Spleen (tissue), 7 donors: ENCODE results near the gene CDHR2.

Experiments
- POLR2A ChIP-seq, 3 donors: fragments of 450-650 bp; IDR thresholded peaks; one replicate each; pipeline ENCODE4 v1.5.1; 2017; ENCODE audit warnings: antibody characterized with exemption in 3 of 3, mild to moderate bottlenecking in 1 of 3
- POLR2AphosphoS5 ChIP-seq, 3 donors: sonication (generic); formaldehyde crosslinking; IDR thresholded peaks; one replicate each; pipeline ENCODE4 v1.5.1; 2017; ENCODE audit warnings: antibody characterized with exemption in 3 of 3
- TF ChIP-seq, protein P1 (sequence below), 11 experiments: fragments of 200-600 bp in 7 of 11; fragments of 450-650 bp in 4 of 11; sonication (generic) in 4 of 11; IDR thresholded peaks in 8 of 11; conservative IDR thresholded peaks in 3 of 11; 1 replicate in 7 of 11; 2 replicates in 4 of 11; pipeline versions ENCODE4 v1.4.0 to v1.8.0; 2016 to 2021; ENCODE audit warnings: antibody characterized with exemption in 11 of 11, inconsistent platforms in 4 of 11, mild to moderate bottlenecking in 1 of 11
- donor health status: DM: no; HTN: no; CAD: no; lungs with moderate emphysema.
- donor health status: DM: no; HTN: no; CAD: no.
- donor health status: DM: no; HTN: no; CAD: no.

DNA sequence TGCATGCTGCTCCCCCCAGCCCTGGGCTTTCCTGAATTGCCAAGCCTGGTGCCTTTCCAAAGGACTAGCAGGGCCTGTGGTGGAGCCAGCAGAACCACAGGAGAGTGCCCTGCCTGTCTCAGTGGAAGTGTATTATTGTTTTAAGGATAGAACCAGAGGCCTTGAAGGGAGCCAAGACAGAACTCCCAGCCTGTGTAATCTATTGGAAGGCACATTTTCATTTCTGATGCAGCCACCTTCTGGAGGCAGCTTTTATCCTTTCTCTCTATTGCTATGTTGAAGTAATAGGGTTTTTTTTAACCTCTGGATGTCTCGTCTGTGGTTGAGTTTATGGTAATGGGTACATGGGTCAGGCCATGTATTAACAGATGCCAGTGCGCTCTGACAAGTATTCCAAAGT lies 41.2 kb upstream of the CDHR2 start:
- TF ChIP-seq, protein P1, sequence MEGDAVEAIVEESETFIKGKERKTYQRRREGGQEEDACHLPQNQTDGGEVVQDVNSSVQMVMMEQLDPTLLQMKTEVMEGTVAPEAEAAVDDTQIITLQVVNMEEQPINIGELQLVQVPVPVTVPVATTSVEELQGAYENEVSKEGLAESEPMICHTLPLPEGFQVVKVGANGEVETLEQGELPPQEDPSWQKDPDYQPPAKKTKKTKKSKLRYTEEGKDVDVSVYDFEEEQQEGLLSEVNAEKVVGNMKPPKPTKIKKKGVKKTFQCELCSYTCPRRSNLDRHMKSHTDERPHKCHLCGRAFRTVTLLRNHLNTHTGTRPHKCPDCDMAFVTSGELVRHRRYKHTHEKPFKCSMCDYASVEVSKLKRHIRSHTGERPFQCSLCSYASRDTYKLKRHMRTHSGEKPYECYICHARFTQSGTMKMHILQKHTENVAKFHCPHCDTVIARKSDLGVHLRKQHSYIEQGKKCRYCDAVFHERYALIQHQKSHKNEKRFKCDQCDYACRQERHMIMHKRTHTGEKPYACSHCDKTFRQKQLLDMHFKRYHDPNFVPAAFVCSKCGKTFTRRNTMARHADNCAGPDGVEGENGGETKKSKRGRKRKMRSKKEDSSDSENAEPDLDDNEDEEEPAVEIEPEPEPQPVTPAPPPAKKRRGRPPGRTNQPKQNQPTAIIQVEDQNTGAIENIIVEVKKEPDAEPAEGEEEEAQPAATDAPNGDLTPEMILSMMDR (IDR thresholded peaks at IDR 0.05 in 8 of 11, conservative IDR thresholded peaks at IDR 0.05 in 3 of 11) = no peak
- no peak for TF ChIP-seq POLR2AphosphoS5 (IDR thresholded peaks at IDR 0.05)
- no peak for TF ChIP-seq POLR2A (IDR thresholded peaks at IDR 0.05)
